Heart right ventricle (tissue), 16 donors: ENCODE data around the gene KCNMA1. TPM values are rescaled to one million over a fixed set of nuclear protein-coding genes. Genes with fewer than 3 reads are reported as not detected.

Experiments used
- ATAC-seq, 8 donors: fragments of 200-7000 bp; cut with Tn5 transposase; one replicate each; pipeline ENCODE4 v1.9.1; 2020; ENCODE audit warnings: mild to moderate bottlenecking in 8 of 8, moderate library complexity in 8 of 8, moderate number of reproducible peaks in 1 of 8
- DNase-seq, 2 donors: peaks; one replicate each; pipeline ENCODE4 v3.0.0-alpha.2; 2020
- H3K27ac ChIP-seq, 10 donors: fragments of 200-600 bp; sonication (generic) in 2 of 10; one replicate each; pipeline versions ENCODE4 v1.5.0 to v1.8.0; 2020 to 2022; ENCODE audit warnings: mild to moderate bottlenecking in 3 of 10
- H3K27me3 ChIP-seq, 7 donors: fragments of 200-600 bp; one replicate each; pipeline ENCODE4 v1.8.0; 2021 to 2022; ENCODE audit warnings: mild to moderate bottlenecking in 2 of 7
- H3K36me3 ChIP-seq, 9 donors: fragments of 200-600 bp; sonication (generic) in 1 of 9; one replicate each; pipeline versions ENCODE4 v1.5.0 to v1.8.0; 2020 to 2022; ENCODE audit warnings: mild to moderate bottlenecking in 2 of 9
- H3K4me1 ChIP-seq, 9 donors: fragments of 200-600 bp; sonication (generic) in 1 of 9; one replicate each; pipeline versions ENCODE4 v1.5.0 to v1.8.0; 2020 to 2022; ENCODE audit warnings: mild to moderate bottlenecking in 4 of 9
- H3K4me3 ChIP-seq, 10 donors: fragments of 200-600 bp; sonication (generic) in 2 of 10; one replicate each; pipeline versions ENCODE4 v1.5.0 to v1.8.0; 2020 to 2022; ENCODE audit warnings: mild to moderate bottlenecking in 7 of 10, moderate library complexity in 2 of 10
- H3K9me3 ChIP-seq, 11 donors: fragments of 200-600 bp in 10 of 11; sonication (generic) in 2 of 11; one replicate each; pipeline versions ENCODE4 v1.5.0 to v1.8.0; 2013 to 2022; ENCODE audit warnings: mild to moderate bottlenecking in 2 of 11, control low read depth in 1 of 11, moderate library complexity in 1 of 11
- WGBS, 2 donors: extraction: QIAGEN DNeasy Blood & Tissue Kit; methylation state at CpG; one replicate each; pipeline ENCODE4 v1.1.7; 2013; ENCODE audit warnings: inconsistent platforms in 1 of 2; 5-methylcytosine and 5-hydroxymethylcytosine counted together
- intact Hi-C, 10 donors: fragments of 100-400 bp; cut with DNase I; formaldehyde crosslinking; loops; one replicate each; pipeline versions ENCODE4 v1.11.1 to v1.14.2; 2022
- polyA plus RNA-seq, 2 donors: library from polyadenylated mRNA; stranded (reverse); fragments of 200-250 nt; gene quantifications; one replicate each; pipeline ENCODE4 v1.2.3, GENCODE V29; 2013
- total RNA-seq, 10 donors: library from RNA; stranded (reverse); fragmentation: NEBNext Ultra II Directional in 3 of 10; extraction: Animal tissue kit (Norgen Biotek cat#: 25700) in 3 of 10; gene quantifications; one replicate each; pipeline versions ENCODE4 v1.2.1 to v1.2.4, GENCODE V29; 2021 to 2023
- TF ChIP-seq, protein P1 (sequence below), 9 donors: fragments of 200-600 bp; sonication (generic) in 2 of 9; IDR thresholded peaks; one replicate each; pipeline versions ENCODE4 v1.5.0 to v1.8.0; 2021 to 2022; ENCODE audit warnings: antibody characterized with exemption in 9 of 9, mild to moderate bottlenecking in 5 of 9, moderate library complexity in 1 of 9
- donor health status: Arrhythmogenic right ventricular cardiomyopathy.
- donor health status: ischemic (EF 13 %, LVEDD 7.1; RV severe dilation, severe dysfunction).
- donor health status: healthy with polysubstance abuse.
- donor health status: DM: no; HTN: yes; CAD: no.
- donor health status: DM: no; HTN: no; CAD: no.
- donor health status: ischemic (EF 25% LVEDD 6.9; RV normal size, moderate dysfunction).
- donor health status: ischemic (EF 25% LVEDD 5.7; RV mildly dilated, moderate dysfunction).
- donor health status: healthy.
- donor health status: DM: yes; HTN: yes; CAD: no.
- donor health status: Ischemic cardiomyopathy.
- donor health status: ischemic (EF 35%, LVEDD 5.7; RV mildly dilated, moderate dysfunction).
- donor health status: nonischemic (EF 11% LVEDD 7.7; RV severe dilation, severe dysfunction).
- donor health status: DM: yes; HTN: yes; CAD: no.
- donor health status: PGD.
- donor health status: ischemic (EF 29% LVEDD 5.4; RV normal size, mild dysfunction).
- donor health status: nonischemic (EF 23%, LVEDD 6.1; RV moderate dilation, normal function).

Gene KCNMA1
- total and polyA plus RNA-seq, 12 donors, result 0.59 to 5.3 (median 1.6) TPM

GRCh38 chr10:77068272-77068671, 569.3 kb downstream of the KCNMA1 start:
- Histone ChIP-seq H3K4me1 (peaks cover 0 to 3% (median 0%) of the 10 kb centered on the region in 9 donors), H3K9me3 (no peaks in the 10 kb centered on the region), H3K27me3 (peaks cover 0 to 5% (median 0%) of the 10 kb centered on the region in 7 donors), H3K4me3 (no peak overlapping the region), H3K27ac (no peak overlapping the region), H3K36me3 (no peaks in the 10 kb centered on the region)
- DNase-seq, result no peak
- no peak for ATAC-seq
- intact Hi-C loops, result no loop called here
- 85 to 91% methylated on average over 4 of the region's 4 CpGs for WGBS, 2 donors
- TF ChIP-seq, protein P1, sequence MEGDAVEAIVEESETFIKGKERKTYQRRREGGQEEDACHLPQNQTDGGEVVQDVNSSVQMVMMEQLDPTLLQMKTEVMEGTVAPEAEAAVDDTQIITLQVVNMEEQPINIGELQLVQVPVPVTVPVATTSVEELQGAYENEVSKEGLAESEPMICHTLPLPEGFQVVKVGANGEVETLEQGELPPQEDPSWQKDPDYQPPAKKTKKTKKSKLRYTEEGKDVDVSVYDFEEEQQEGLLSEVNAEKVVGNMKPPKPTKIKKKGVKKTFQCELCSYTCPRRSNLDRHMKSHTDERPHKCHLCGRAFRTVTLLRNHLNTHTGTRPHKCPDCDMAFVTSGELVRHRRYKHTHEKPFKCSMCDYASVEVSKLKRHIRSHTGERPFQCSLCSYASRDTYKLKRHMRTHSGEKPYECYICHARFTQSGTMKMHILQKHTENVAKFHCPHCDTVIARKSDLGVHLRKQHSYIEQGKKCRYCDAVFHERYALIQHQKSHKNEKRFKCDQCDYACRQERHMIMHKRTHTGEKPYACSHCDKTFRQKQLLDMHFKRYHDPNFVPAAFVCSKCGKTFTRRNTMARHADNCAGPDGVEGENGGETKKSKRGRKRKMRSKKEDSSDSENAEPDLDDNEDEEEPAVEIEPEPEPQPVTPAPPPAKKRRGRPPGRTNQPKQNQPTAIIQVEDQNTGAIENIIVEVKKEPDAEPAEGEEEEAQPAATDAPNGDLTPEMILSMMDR (IDR thresholded peaks at IDR 0.05), result no peak

- DNase-seq (no peak), ATAC-seq (no peak)
- WGBS, 2 donors, result 85 to 95% methylated on average over 3 of the region's 3 CpGs
- Histone ChIP-seq H3K4me3 (no peak overlapping the region), H3K9me3 (no peaks in the 10 kb centered on the region), H3K27ac (no peak overlapping the region), H3K4me1 (no peaks in the 10 kb centered on the region), H3K27me3 (peaks cover 0 to 5% (median 0%) of the 10 kb centered on the region in 7 donors), H3K36me3 (no peaks in the 10 kb centered on the region)
- TF ChIP-seq, protein P1 (IDR thresholded peaks at IDR 0.05), result no peak
- intact Hi-C loops, result no loop called here
Measured at GRCh38 chr10:77062381-77062780, 575.2 kb downstream of the KCNMA1 start.

DNA sequence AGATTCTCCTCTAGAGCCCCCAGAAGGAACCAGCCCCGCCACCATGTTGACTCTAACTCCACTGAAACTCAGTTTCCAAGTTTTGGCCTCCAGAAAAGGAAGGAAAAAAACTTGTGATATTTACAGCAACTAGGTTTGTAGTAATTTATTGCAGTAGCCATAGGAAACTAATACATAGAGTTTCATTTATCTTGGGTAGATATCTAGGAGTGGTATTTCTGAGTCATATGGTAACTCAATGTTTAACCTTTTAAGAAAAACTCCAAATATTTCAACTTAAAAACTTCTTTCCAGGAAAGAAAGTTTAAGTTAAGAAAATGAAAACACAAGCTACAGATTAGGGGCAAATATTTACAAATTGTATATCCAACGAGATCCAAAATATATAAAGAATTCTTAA, 576.7 kb downstream of the KCNMA1 start:
- TF ChIP-seq, protein P1 (IDR thresholded peaks at IDR 0.05), result no peak
- H3K4me1 ChIP-seq, result no peaks in the 10 kb centered on the region
- DNase-seq, result no peak
- no peak overlapping the region for H3K27ac ChIP-seq
- H3K36me3 ChIP-seq, result no peaks in the 10 kb centered on the region
- H3K27me3 ChIP-seq, result no peaks in the 10 kb centered on the region
- ATAC-seq, result no peak
- no peaks in the 10 kb centered on the region for H3K9me3 ChIP-seq
- 79 to 88% methylated on average over 2 of the region's 2 CpGs for WGBS, 2 donors
- intact Hi-C loops, result no loop called here
- H3K4me3 ChIP-seq, result no peak overlapping the region

DNA sequence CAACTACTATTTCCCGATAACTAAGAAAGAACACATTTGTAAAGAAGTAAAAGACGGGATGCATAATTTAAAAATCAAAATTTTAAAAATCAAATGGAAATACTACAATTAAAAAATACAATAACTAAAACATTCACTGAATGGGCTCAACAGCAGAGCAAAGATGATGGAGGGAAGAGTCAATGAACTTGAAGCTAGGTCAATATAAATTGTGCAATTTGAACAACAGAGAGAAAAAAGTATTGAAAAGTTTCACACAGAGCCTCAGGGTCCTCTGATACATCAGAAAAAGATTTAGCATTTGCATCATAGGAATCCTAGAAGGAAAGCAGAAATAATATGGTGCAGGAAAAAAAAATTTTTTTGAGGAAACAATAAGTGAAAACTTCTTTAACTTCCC, 581.0 kb downstream of the KCNMA1 start:
- Histone ChIP-seq H3K27me3 (peaks cover 0 to 8% (median 0%) of the 10 kb centered on the region in 7 donors), H3K4me1 (no peaks in the 10 kb centered on the region), H3K36me3 (no peaks in the 10 kb centered on the region), H3K27ac (no peak overlapping the region), H3K9me3 (no peaks in the 10 kb centered on the region), H3K4me3 (no peak overlapping the region)
- TF ChIP-seq, protein P1 (IDR thresholded peaks at IDR 0.05), result no peak
- no peak for DNase-seq
- intact Hi-C loops, result no loop called here
- 92 to 97% methylated on average over 2 of the region's 2 CpGs for WGBS, 2 donors
- no peak for ATAC-seq
